Measurements from ENCODE around the gene MRPS18C.
A peak's percentile ranks its signal among the peaks of the same experiment; 100 is the strongest.
"Not testable (repeated sequence)": the region's sequence is repeated elsewhere in the genome, so short reads cannot be mapped to it uniquely, and the experiment has no call there.

The MRPS18C gene

GRCh38 chr4:83456184-83456501, 285 bp downstream of the MRPS18C start:
- Histone ChIP-seq H3K4me3 (ENCODE audit: low read length) (peak overlapping the region; percentile 96), H3K27ac (ENCODE audit: low read depth, low read length) (peak overlapping the region; percentile 98), H3K9ac (ENCODE audit: low read length) (peak overlapping the region; percentile 97), H3K4me1 (ENCODE audit: control insufficient read depth, insufficient read depth, low read length) (peaks cover 4% of the 10 kb centered on the region), H3K36me3 (ENCODE audit: control insufficient read depth, insufficient read depth, low read length) (peaks cover 2% of the 10 kb centered on the region), H3K27me3 (ENCODE audit: control insufficient read depth, insufficient read depth, low read length) (no peaks in the 10 kb centered on the region)

DNA sequence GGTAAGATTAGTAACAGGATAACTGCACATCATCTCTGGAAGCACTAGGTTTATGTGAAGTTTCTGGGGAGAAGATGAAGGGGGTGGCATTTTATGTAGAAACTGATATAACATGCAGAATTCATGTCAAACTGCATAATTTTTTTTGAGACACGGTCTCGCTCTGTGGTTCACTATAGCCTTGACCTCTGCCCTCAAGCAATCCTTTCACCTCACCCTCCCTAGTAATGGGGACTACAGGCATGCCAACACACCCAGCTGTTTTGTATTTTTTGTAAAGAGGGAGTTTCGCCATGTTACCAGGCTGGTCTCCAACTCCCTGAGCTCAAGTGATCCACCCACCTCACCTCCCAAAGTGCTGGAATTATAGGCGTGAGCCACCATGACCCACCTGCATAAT, 17.6 kb downstream of the MRPS18C start:
- Histone ChIP-seq H3K27me3 (ENCODE audit: control insufficient read depth, insufficient read depth, low read length) (no peaks in the 10 kb centered on the region), H3K4me1 (ENCODE audit: control insufficient read depth, insufficient read depth, low read length) (no peaks in the 10 kb centered on the region), H3K9ac (ENCODE audit: low read length) (no peak overlapping the region), H3K27ac (ENCODE audit: low read depth, low read length) (no peak overlapping the region), H3K4me3 (ENCODE audit: low read length) (no peak overlapping the region), H3K36me3 (ENCODE audit: control insufficient read depth, insufficient read depth, low read length) (no peaks in the 10 kb centered on the region)

DNA sequence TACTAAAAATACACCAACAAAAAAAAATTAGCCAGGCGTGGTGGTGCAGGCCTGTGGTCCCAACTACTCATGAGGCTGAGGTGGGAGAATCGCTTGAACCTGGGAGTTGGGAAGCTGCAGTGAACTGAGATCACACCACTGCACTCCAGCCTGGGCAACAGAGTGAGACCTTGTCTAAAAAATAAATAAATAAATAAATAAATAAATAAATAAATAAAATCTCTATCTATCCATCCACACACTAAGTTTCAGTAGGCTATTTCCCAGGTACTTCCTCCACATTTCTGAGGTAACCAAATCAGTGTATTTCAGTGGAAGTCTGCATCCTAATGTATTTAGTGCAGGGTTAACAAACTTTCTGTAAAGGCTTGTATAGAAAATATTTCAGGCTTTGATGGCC, 18.1 kb downstream of the MRPS18C start:
- H3K9ac ChIP-seq (ENCODE audit: low read length) = no peak overlapping the region
- H3K36me3 ChIP-seq (ENCODE audit: control insufficient read depth, insufficient read depth, low read length) = no peaks in the 10 kb centered on the region
- H3K4me3 ChIP-seq (ENCODE audit: low read length) = no peak overlapping the region
- H3K27ac ChIP-seq (ENCODE audit: low read depth, low read length) = no peak overlapping the region
- no peaks in the 10 kb centered on the region for H3K4me1 ChIP-seq (ENCODE audit: control insufficient read depth, insufficient read depth, low read length)
- no peaks in the 10 kb centered on the region for H3K27me3 ChIP-seq (ENCODE audit: control insufficient read depth, insufficient read depth, low read length)

DNA sequence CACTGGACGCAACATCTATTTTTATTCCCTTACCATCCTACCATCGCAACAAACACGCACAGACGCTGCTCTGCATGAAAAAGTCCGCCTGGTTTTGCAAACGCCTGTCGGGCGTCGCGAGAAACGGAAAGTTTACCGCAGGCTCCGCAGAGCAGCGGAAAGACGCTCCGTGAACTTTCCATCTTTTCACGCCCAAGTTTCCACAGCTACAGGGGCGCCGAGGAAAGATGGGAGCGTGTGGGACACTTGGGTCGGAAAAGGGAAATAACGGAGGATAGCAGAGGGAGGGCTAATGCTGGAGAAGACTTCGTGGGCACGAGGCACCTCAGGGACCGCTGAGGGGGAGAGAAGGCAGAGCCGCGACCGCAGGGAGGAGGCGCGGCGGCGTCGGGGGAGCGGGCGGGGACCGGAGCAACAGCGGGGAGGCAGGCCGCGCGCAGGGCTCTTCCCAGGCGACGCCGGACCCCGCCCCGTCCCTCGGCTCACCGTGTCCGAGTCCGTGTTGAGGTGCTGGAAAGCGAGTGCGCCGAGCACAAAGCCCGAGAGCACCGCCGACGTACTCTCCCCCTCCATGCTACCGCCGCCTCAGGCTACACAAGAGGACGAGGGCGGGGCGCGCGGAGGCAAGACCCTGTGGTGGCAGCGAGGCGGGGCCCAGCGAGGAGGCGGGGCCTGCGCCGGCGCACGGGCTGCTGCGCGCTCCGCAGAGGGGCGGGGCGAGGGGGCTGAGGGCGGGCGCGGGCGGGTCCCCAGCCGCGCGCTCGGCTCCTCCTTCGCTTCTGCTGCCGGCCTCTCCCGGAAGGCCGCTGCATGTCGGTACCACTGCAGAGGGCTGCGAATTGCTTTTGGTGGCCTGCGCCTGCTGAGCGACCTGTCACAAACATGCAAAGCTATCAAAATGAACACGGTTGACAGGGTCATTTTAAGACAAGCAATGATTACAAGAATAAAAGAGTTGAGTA, 28.9 kb downstream of the MRPS18C start, which contains the start of gene ABRAXAS1:
Gene ABRAXAS1 (minus strand): TSS at position 601 of the 962 bp plus-strand sequence. CDS start 28 bp downstream, at position 573.
- H3K27me3 ChIP-seq (ENCODE audit: control insufficient read depth, insufficient read depth, low read length) = no peaks in the 10 kb centered on the region
- peak within 1 kb of the TSS; percentile 84 for H3K4me3 ChIP-seq (ENCODE audit: low read length)
- peak within 1 kb of the TSS; percentile 73 for H3K9ac ChIP-seq (ENCODE audit: low read length)
- no peaks in the 10 kb centered on the region for H3K36me3 ChIP-seq (ENCODE audit: control insufficient read depth, insufficient read depth, low read length)
- peaks cover 7% of the 10 kb centered on the region for H3K4me1 ChIP-seq (ENCODE audit: control insufficient read depth, insufficient read depth, low read length)
- H3K27ac ChIP-seq (ENCODE audit: low read depth, low read length) = peak within 1 kb of the TSS; percentile 93

DNA sequence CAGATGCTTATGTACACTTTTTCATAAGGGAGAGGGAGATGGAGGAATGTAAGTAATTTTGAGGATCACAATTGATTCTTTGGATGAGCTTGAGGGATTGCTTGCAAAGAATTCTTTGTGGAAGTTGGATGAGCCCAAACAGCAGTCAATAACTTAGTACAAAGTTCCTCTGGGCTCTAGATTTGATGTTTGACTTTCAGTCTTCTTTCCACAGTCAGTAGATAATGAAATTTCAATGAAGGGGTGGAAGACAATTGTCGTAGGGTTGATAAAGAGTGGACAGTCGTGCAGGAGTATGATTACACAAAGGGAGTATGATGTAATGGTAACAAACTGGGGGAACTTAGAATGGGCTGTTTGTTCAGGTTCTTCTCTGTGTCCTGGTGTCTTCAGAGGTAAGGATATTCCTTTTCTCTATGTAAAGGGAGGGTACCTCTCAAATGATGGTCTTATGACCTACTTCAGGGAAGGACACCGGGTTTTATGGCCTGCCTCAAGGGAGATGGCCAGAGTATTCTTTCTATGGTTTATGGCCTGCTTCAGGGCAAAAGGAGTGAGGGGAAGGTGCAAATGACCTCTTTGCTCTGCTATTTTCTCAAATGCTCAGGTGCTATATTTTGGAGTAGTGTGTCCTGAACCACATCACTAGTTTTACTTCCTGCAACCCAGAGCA, 30.7 kb downstream of the MRPS18C start:
- Histone ChIP-seq H3K9ac (ENCODE audit: low read length) (no peak overlapping the region), H3K36me3 (ENCODE audit: control insufficient read depth, insufficient read depth, low read length) (no peaks in the 10 kb centered on the region), H3K4me3 (ENCODE audit: low read length) (no peak overlapping the region), H3K4me1 (ENCODE audit: control insufficient read depth, insufficient read depth, low read length) (peaks cover 7% of the 10 kb centered on the region), H3K27ac (ENCODE audit: low read depth, low read length) (no peak overlapping the region), H3K27me3 (ENCODE audit: control insufficient read depth, insufficient read depth, low read length) (no peaks in the 10 kb centered on the region)

GRCh38 chr4:83489711-83490326, 34.0 kb downstream of the MRPS18C start:
- Histone ChIP-seq H3K36me3 (ENCODE audit: control insufficient read depth, insufficient read depth, low read length) (no peaks in the 10 kb centered on the region), H3K4me3 (ENCODE audit: low read length) (no peak overlapping the region), H3K27me3 (ENCODE audit: control insufficient read depth, insufficient read depth, low read length) (no peaks in the 10 kb centered on the region), H3K4me1 (ENCODE audit: control insufficient read depth, insufficient read depth, low read length) (peaks cover 3% of the 10 kb centered on the region), H3K27ac (ENCODE audit: low read depth, low read length) (no peak overlapping the region), H3K9ac (ENCODE audit: low read length) (no peak overlapping the region)

GRCh38 chr4:83490876-83491450, 35.1 kb downstream of the MRPS18C start:
- no peaks in the 10 kb centered on the region for H3K36me3 ChIP-seq (ENCODE audit: control insufficient read depth, insufficient read depth, low read length)
- H3K9ac ChIP-seq (ENCODE audit: low read length) = no peak overlapping the region
- H3K27ac ChIP-seq (ENCODE audit: low read depth, low read length) = no peak overlapping the region
- H3K27me3 ChIP-seq (ENCODE audit: control insufficient read depth, insufficient read depth, low read length) = no peaks in the 10 kb centered on the region
- no peak overlapping the region for H3K4me3 ChIP-seq (ENCODE audit: low read length)
- H3K4me1 ChIP-seq (ENCODE audit: control insufficient read depth, insufficient read depth, low read length) = no peaks in the 10 kb centered on the region

GRCh38 chr4:83496085-83496917, 40.4 kb downstream of the MRPS18C start:
- H3K9ac ChIP-seq (ENCODE audit: low read length); H3K4me3 ChIP-seq (ENCODE audit: low read length); H3K36me3 ChIP-seq (ENCODE audit: control insufficient read depth, insufficient read depth, low read length); H3K27ac ChIP-seq (ENCODE audit: low read depth, low read length); H3K27me3 ChIP-seq (ENCODE audit: control insufficient read depth, insufficient read depth, low read length); H3K4me1 ChIP-seq (ENCODE audit: control insufficient read depth, insufficient read depth, low read length): not testable (repeated sequence)

GRCh38 chr4:83498187-83498586, 42.3 kb downstream of the MRPS18C start:
- H3K4me3 ChIP-seq (ENCODE audit: low read length) = no peak overlapping the region
- H3K27ac ChIP-seq (ENCODE audit: low read depth, low read length) = no peak overlapping the region
- no peaks in the 10 kb centered on the region for H3K27me3 ChIP-seq (ENCODE audit: control insufficient read depth, insufficient read depth, low read length)
- H3K36me3 ChIP-seq (ENCODE audit: control insufficient read depth, insufficient read depth, low read length) = no peaks in the 10 kb centered on the region
- no peak overlapping the region for H3K9ac ChIP-seq (ENCODE audit: low read length)
- no peaks in the 10 kb centered on the region for H3K4me1 ChIP-seq (ENCODE audit: control insufficient read depth, insufficient read depth, low read length)

GRCh38 chr4:83501671-83502070, 45.8 kb downstream of the MRPS18C start:
- not testable (repeated sequence) for H3K36me3 ChIP-seq (ENCODE audit: control insufficient read depth, insufficient read depth, low read length); H3K4me1 ChIP-seq (ENCODE audit: control insufficient read depth, insufficient read depth, low read length); H3K9ac ChIP-seq (ENCODE audit: low read length); H3K4me3 ChIP-seq (ENCODE audit: low read length); H3K27me3 ChIP-seq (ENCODE audit: control insufficient read depth, insufficient read depth, low read length); H3K27ac ChIP-seq (ENCODE audit: low read depth, low read length)

DNA sequence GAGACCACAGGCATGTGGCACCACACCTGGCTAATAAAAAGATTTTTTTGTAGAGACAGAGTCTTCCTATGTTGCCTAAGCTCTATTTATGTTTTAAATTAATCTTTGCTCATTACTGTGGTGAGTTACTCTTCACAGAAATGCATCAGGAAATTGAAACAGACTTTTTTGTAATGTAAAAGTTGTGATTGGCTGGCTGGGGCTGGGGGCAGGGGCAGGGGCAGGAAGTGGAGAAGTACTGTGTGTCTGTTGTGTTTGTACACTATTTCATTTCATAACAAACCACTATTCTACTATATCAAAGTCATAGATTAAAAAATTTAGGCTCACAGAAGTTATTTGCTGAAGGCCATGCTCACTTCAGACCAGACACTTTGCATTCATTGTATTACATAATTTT, 48.1 kb downstream of the MRPS18C start:
- no peaks in the 10 kb centered on the region for H3K27me3 ChIP-seq (ENCODE audit: control insufficient read depth, insufficient read depth, low read length)
- H3K27ac ChIP-seq (ENCODE audit: low read depth, low read length) = no peak overlapping the region
- no peaks in the 10 kb centered on the region for H3K36me3 ChIP-seq (ENCODE audit: control insufficient read depth, insufficient read depth, low read length)
- H3K9ac ChIP-seq (ENCODE audit: low read length) = no peak overlapping the region
- H3K4me3 ChIP-seq (ENCODE audit: low read length) = no peak overlapping the region
- no peaks in the 10 kb centered on the region for H3K4me1 ChIP-seq (ENCODE audit: control insufficient read depth, insufficient read depth, low read length)
